WERI-Rb-1 (cell line): ENCODE measurements around the gene ADCK2.

Experiments used
- DNase-seq: peaks from one replicate; pipeline ENCODE4 v3.0.0-alpha.2; 2020
- H3K27ac ChIP-seq: fragments of 250-450 bp; sonication (Bioruptor Pico); 2 replicates; pipeline ENCODE4 v1.5.1; 2020; ENCODE audit warnings: mild to moderate bottlenecking, moderate library complexity
- H3K27me3 ChIP-seq: fragments of 250-450 bp; sonication (Bioruptor Pico); 2 replicates; pipeline ENCODE4 v1.5.1; 2021; ENCODE audit warnings: mild to moderate bottlenecking, low read depth, moderate library complexity; ENCODE audit not compliant: insufficient read depth, severe bottlenecking
- H3K36me3 ChIP-seq: fragments of 250-450 bp; sonication (Bioruptor Pico); 2 replicates; pipeline ENCODE4 v1.5.1; 2020; ENCODE audit warnings: mild to moderate bottlenecking, moderate library complexity
- H3K4me3 ChIP-seq: 2 replicates; pipeline ENCODE4 v1.5.1; 2011; ENCODE audit warnings: low read depth, mild to moderate bottlenecking, control low read depth, low read length
- H3K9me3 ChIP-seq: fragments of 250-450 bp; sonication (Bioruptor Pico); 2 replicates; pipeline ENCODE4 v1.5.1; 2021; ENCODE audit warnings: mild to moderate bottlenecking, moderate library complexity; ENCODE audit not compliant: severe bottlenecking
- TF ChIP-seq, protein P1 (sequence below): IDR thresholded peaks from 2 replicates; pipeline ENCODE4 v1.5.1; 2011; ENCODE audit warnings: low read depth, mild to moderate bottlenecking, control low read depth, inconsistent platforms, low read length

The ADCK2 gene

DNA sequence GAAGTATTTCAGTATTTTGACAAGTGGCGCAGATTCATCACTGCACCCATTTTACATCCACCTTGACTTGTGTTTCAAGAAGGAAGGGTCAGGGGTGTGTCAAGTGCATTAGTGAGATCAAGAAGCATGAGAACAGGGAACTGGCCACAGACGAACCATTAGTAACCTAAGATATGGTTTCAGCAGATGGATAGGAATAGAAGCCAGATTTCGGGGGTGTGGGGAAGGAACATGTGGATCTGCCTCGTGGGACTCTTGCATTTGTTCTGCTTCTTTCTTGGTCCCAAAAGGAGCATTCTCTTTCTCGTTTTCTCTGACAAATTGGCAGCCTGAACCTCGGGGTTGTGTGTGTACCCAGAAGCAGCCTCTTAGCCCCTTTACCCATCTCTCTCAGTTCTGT lies 41.7 kb upstream of the ADCK2 start:
- Histone ChIP-seq H3K27ac (no peak overlapping the region), H3K27me3 (no peaks in the 10 kb centered on the region), H3K36me3 (peaks cover 9% of the 10 kb centered on the region), H3K4me3 (no peak overlapping the region), H3K9me3 (no peaks in the 10 kb centered on the region)
- TF ChIP-seq, protein P1, sequence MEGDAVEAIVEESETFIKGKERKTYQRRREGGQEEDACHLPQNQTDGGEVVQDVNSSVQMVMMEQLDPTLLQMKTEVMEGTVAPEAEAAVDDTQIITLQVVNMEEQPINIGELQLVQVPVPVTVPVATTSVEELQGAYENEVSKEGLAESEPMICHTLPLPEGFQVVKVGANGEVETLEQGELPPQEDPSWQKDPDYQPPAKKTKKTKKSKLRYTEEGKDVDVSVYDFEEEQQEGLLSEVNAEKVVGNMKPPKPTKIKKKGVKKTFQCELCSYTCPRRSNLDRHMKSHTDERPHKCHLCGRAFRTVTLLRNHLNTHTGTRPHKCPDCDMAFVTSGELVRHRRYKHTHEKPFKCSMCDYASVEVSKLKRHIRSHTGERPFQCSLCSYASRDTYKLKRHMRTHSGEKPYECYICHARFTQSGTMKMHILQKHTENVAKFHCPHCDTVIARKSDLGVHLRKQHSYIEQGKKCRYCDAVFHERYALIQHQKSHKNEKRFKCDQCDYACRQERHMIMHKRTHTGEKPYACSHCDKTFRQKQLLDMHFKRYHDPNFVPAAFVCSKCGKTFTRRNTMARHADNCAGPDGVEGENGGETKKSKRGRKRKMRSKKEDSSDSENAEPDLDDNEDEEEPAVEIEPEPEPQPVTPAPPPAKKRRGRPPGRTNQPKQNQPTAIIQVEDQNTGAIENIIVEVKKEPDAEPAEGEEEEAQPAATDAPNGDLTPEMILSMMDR, result no peak
- DNase-seq, result no peak

DNA sequence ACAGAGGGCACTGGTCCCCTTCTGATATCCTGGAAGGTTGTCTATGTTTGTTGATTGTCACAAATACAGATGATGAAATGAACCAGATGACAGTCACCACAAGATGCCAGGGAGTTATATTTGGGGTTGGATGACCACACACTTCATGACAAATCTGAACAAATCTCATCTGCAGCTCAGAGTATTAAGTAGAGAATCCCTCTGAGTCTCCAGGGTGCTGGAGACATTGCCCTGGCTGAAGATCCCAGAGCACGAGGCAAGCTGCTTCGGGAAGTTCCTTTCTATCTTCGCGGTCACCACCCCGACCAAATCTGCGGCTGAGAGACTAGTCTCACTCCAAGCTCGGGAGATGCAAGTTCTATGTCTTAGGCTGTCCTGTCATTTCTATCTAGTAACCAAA lies 41.1 kb upstream of the ADCK2 start:
- Histone ChIP-seq H3K27ac (no peak overlapping the region), H3K4me3 (no peak overlapping the region), H3K27me3 (no peaks in the 10 kb centered on the region), H3K9me3 (no peaks in the 10 kb centered on the region), H3K36me3 (peaks cover 9% of the 10 kb centered on the region)
- DNase-seq, result no peak
- TF ChIP-seq, protein P1, result no peak

DNA sequence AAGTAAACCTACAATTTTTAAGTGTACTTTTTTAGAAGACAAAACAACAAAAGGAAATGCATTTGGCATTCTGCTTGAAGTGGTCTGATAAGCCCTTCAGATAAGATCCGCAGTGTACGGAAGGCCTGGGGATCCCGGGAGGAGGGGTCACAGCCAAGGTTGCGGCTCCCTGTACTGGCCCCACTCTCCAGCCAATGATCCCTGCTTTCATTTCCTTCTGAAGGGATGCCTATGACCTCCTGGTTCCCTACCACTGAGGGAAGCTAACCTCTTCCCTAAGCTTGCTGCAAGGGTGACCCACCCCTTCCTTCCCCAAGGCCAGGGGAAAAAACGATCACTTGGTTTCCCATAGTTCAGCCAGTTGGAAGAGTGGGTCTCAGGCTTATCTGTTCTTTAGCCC lies 37.4 kb upstream of the ADCK2 start:
- TF ChIP-seq, protein P1, result no peak
- H3K9me3 ChIP-seq, result no peaks in the 10 kb centered on the region
- H3K4me3 ChIP-seq, result no peak overlapping the region
- H3K27ac ChIP-seq, result no peak overlapping the region
- no peaks in the 10 kb centered on the region for H3K27me3 ChIP-seq
- DNase-seq, result no peak
- H3K36me3 ChIP-seq, result peaks cover 30% of the 10 kb centered on the region

GRCh38 chr7:140635816-140636215 lies 36.9 kb upstream of the ADCK2 start:
- no peak for DNase-seq
- H3K27me3 ChIP-seq, result no peaks in the 10 kb centered on the region
- peaks cover 28% of the 10 kb centered on the region for H3K36me3 ChIP-seq
- H3K9me3 ChIP-seq, result no peaks in the 10 kb centered on the region
- TF ChIP-seq, protein P1, result no peak
- no peak overlapping the region for H3K27ac ChIP-seq
- H3K4me3 ChIP-seq, result no peak overlapping the region

DNA sequence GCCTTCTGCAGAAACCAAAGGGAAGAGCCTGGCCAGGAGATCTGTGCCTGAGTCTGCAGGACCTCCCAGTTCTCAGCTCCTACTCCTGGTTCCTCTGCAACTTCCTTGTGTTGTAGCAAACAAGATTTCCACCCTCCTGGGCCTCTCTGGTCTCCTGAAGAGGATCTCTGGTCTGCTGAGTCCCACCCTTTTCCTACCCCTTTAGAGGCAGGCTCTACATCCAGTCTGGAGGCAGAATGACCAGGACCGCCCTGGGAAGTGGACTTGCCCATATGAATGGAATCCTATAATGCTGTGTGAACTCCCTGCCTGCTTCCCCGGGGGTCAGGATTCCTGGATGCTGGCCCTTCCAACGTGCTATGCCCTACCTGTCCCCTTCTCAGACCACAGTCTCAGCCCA lies 35.3 kb upstream of the ADCK2 start:
- TF ChIP-seq, protein P1, result no peak
- Histone ChIP-seq H3K4me3 (no peak overlapping the region), H3K27ac (no peak overlapping the region), H3K27me3 (no peaks in the 10 kb centered on the region), H3K36me3 (peaks cover 27% of the 10 kb centered on the region), H3K9me3 (no peaks in the 10 kb centered on the region)
- DNase-seq, result no peak

DNA sequence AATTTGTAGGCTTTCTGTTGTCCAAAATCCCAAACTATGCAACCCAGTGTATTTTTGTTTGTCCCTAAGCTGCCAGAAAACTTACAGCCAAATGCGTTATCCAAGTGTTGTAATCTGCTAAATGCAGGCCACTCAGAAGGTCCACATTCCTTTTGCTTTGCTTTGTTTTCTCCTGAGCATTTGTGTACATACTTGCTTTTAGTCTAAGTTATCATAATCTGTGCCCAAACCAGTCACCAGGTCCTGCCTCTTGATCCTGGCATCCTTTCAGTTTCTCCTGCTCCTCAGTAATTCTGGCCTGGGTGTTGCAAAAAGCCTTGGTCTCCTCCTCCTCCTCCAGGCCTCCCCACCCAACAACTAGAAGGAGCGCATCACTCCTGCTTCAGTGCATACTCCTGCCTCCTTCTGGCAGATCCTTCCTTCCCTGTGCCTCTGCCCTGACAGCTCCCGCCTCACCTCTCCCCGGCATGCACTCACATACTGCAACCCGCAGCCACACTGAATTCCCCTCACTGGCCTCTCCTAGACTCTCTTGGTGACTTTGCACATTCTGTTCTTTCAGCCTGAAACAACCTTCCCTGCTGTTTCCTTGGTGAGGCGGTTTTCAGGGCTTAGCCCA lies 34.5 kb upstream of the ADCK2 start:
- peak; percentile 30 for DNase-seq
- Histone ChIP-seq H3K27ac (no peak overlapping the region), H3K9me3 (no peaks in the 10 kb centered on the region), H3K4me3 (no peak overlapping the region), H3K36me3 (peaks cover 27% of the 10 kb centered on the region), H3K27me3 (no peaks in the 10 kb centered on the region)
- TF ChIP-seq, protein P1, result no peak
